ENCODE results near the gene SLC9A3.

Gene SLC9A3

GRCh38 chr5:499233-500209, 24.7 kb downstream of the SLC9A3 start:
- Histone ChIP-seq H3F3A (ENCODE audit: control insufficient read depth, insufficient read depth) (no peaks in the 10 kb centered on the region), H4K20me1 (ENCODE audit: control insufficient read depth, insufficient read depth, low read depth, low read length) (no peaks in the 10 kb centered on the region), H3K27me3 (ENCODE audit: control insufficient read depth, low read length) (no peaks in the 10 kb centered on the region), H3K27ac (ENCODE audit: low read depth, low read length) (no peak overlapping the region), H3K36me3 (ENCODE audit: control insufficient read depth, low read length) (no peaks in the 10 kb centered on the region), H3K79me2 (ENCODE audit: control insufficient read depth, low read length) (no peaks in the 10 kb centered on the region), H3K4me1 (ENCODE audit: control insufficient read depth, low read length) (no peaks in the 10 kb centered on the region), H3K4me3 (ENCODE audit: low read length) (no peak overlapping the region), H3K4me2 (ENCODE audit: low read length) (no peak overlapping the region), H3K9me3 (ENCODE audit: control insufficient read depth, insufficient read depth, low read length) (no peaks in the 10 kb centered on the region), H3K9me2 (replicated peaks; ENCODE audit: control insufficient read depth, low read length) (no peaks in the 10 kb centered on the region)
- no peak for TF ChIP-seq CTCF (IDR thresholded peaks at IDR 0.05; ENCODE audit: low read depth, low read length, poor library complexity, severe bottlenecking)
- no peak for TF ChIP-seq EZH2phosphoT487 (IDR thresholded peaks at IDR 0.05; ENCODE audit: borderline replicate concordance, low read length)

- TF ChIP-seq EZH2phosphoT487 (IDR thresholded peaks at IDR 0.05; ENCODE audit: borderline replicate concordance, low read length) = no peak
- TF ChIP-seq CTCF (IDR thresholded peaks at IDR 0.05; ENCODE audit: low read depth, low read length, poor library complexity, severe bottlenecking) = no peak
- Histone ChIP-seq H3F3A (ENCODE audit: control insufficient read depth, insufficient read depth) (no peaks in the 10 kb centered on the region), H3K9me3 (ENCODE audit: control insufficient read depth, insufficient read depth, low read length) (no peaks in the 10 kb centered on the region), H3K4me2 (ENCODE audit: low read length) (no peak overlapping the region), H3K4me1 (ENCODE audit: control insufficient read depth, low read length) (peaks cover 6% of the 10 kb centered on the region), H3K36me3 (ENCODE audit: control insufficient read depth, low read length) (no peaks in the 10 kb centered on the region), H3K79me2 (ENCODE audit: control insufficient read depth, low read length) (no peaks in the 10 kb centered on the region), H3K27ac (ENCODE audit: low read depth, low read length) (no peak overlapping the region), H4K20me1 (ENCODE audit: control insufficient read depth, insufficient read depth, low read depth, low read length) (no peaks in the 10 kb centered on the region), H3K9me2 (replicated peaks; ENCODE audit: control insufficient read depth, low read length) (no peaks in the 10 kb centered on the region), H3K4me3 (ENCODE audit: low read length) (no peak overlapping the region), H3K27me3 (ENCODE audit: control insufficient read depth, low read length) (no peaks in the 10 kb centered on the region)
Measured at GRCh38 chr5:497871-498509, 26.3 kb downstream of the SLC9A3 start.

- Histone ChIP-seq H3F3A (ENCODE audit: control insufficient read depth, insufficient read depth) (no peaks in the 10 kb centered on the region), H3K4me3 (ENCODE audit: low read length) (no peak overlapping the region), H3K79me2 (ENCODE audit: control insufficient read depth, low read length) (no peaks in the 10 kb centered on the region), H3K27ac (ENCODE audit: low read depth, low read length) (no peak overlapping the region), H3K9me3 (ENCODE audit: control insufficient read depth, insufficient read depth, low read length) (no peaks in the 10 kb centered on the region), H3K4me2 (ENCODE audit: low read length) (no peak overlapping the region), H3K9me2 (replicated peaks; ENCODE audit: control insufficient read depth, low read length) (no peaks in the 10 kb centered on the region), H3K36me3 (ENCODE audit: control insufficient read depth, low read length) (no peaks in the 10 kb centered on the region), H4K20me1 (ENCODE audit: control insufficient read depth, insufficient read depth, low read depth, low read length) (no peaks in the 10 kb centered on the region), H3K4me1 (ENCODE audit: control insufficient read depth, low read length) (peaks cover 6% of the 10 kb centered on the region), H3K27me3 (ENCODE audit: control insufficient read depth, low read length) (no peaks in the 10 kb centered on the region)
- TF ChIP-seq CTCF (IDR thresholded peaks at IDR 0.05; ENCODE audit: low read depth, low read length, poor library complexity, severe bottlenecking) (no peak), EZH2phosphoT487 (IDR thresholded peaks at IDR 0.05; ENCODE audit: borderline replicate concordance, low read length) (no peak)
Measured at GRCh38 chr5:497090-497700, 27.1 kb downstream of the SLC9A3 start.
